ENCODE data around the gene SDF4. TPM values are rescaled to one million over a fixed set of nuclear protein-coding genes. Genes with fewer than 3 reads are reported as not detected.
A peak's percentile ranks its signal among the peaks of the same experiment; 100 is the strongest.

Gene SDF4
- total and polyA plus RNA-seq, 2 of the 8 experiments (the other 6 are each of a cell fraction or from before 2014, with no cell fraction given), result 45.5 to 75.6 TPM

DNA sequence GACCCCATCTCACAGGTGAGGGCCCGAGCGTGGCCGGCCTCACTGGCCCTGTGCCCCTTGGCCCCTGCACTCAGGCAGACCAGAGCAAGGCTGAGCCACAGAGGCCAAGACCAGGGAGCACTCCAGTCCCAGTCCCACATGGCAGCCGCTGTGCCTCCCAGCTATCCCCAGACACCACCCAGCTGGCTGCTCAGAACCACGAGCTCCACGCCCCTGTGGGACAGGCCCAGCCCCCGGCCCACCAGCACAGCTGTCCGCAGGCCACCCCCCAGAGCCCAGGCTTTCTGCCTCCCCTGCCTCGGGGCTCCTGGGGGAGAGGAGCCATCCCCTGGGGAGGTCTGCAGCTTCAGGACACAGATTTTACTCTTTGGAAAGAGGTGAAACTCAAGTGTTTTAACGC, 23.8 kb upstream of the SDF4 start:
- H3K23ac ChIP-seq (ENCODE audit: insufficient read length), result no peak overlapping the region
- H3K4me3 ChIP-seq (ENCODE audit: extremely low read depth in 1 of 4, insufficient read depth in 2 of 4, low read depth in 3 of 4, low read length in 4 of 4), result no peak overlapping the region
- peaks cover 0 to 14% (median 8%) of the 10 kb centered on the region in 4 experiments; a peak in 6 of 7 replicates for H3K4me1 ChIP-seq (replicated peaks in 1 of 4; ENCODE audit: control insufficient read depth in 3 of 4, insufficient read depth in 4 of 4, low read length in 3 of 4)
- H2BK15ac ChIP-seq (ENCODE audit: low read length), result no peak overlapping the region
- H4K8ac ChIP-seq (ENCODE audit: extremely low read depth, insufficient read depth, low read length), result no peak overlapping the region; the same call in 1 of the 2 replicates
- H3K27ac ChIP-seq (ENCODE audit: low read depth, low read length), result no peak overlapping the region
- FAIRE-seq, result no peak
- H2AK5ac ChIP-seq (ENCODE audit: low read depth, low read length), result no peak overlapping the region
- H3K9me3 ChIP-seq (ENCODE audit: insufficient read depth in 2 of 2, low read depth in 1 of 2, low read length in 1 of 2), result no peaks in the 10 kb centered on the region
- no peak overlapping the region for H2BK12ac ChIP-seq (ENCODE audit: low read depth, low read length)
- no peak overlapping the region for H3K18ac ChIP-seq (ENCODE audit: extremely low read depth, low read length)
- H2BK20ac ChIP-seq (ENCODE audit: low read length), result no peak overlapping the region
- H3K4me2 ChIP-seq (ENCODE audit: insufficient read depth in 1 of 2, low read depth in 2 of 2, low read length in 2 of 2), result no peak overlapping the region
- no peaks in the 10 kb centered on the region for H3K27me3 ChIP-seq (replicated peaks in 1 of 4; ENCODE audit: control insufficient read depth in 3 of 4, extremely low read depth in 1 of 4, insufficient read depth in 3 of 4, low read length in 3 of 4)
- H2BK120ac ChIP-seq (replicated peaks; ENCODE audit: low read depth, low read length), result no peak overlapping the region
- H3K79me2 ChIP-seq (ENCODE audit: control insufficient read depth in 1 of 2, insufficient read depth in 2 of 2, low read length in 2 of 2), result peaks cover 0 to 5% of the 10 kb centered on the region in 2 experiments; a peak in 1 of 4 replicates
- DNase-seq (ENCODE audit: low read depth in 1 of 2, low spot score in 2 of 2), result no peak
- ChIA-PET CTCF (ENCODE audit: partially characterized antibody) (interaction anchor here (0.5 to 1.7 kb wide), 4 partner anchors 8 to 36 kb away, joined by 3 to 7 read pairs (median 4); no protein-coding TSS in a partner anchor), POLR2A (ENCODE audit: partially characterized antibody) (no interaction called here)
- no peak overlapping the region for H2AFZ ChIP-seq (ENCODE audit: low read length)
- H3K4ac ChIP-seq (replicated peaks; ENCODE audit: insufficient read length, low read depth, low read length), result no peak overlapping the region
- H3K79me1 ChIP-seq (ENCODE audit: low read depth, low read length), result peaks cover 8% of the 10 kb centered on the region
- no peak overlapping the region for H4K91ac ChIP-seq (replicated peaks; ENCODE audit: insufficient read length, low read length)
- H3K9ac ChIP-seq (replicated peaks in 1 of 4; ENCODE audit: extremely low read depth in 1 of 4, low read depth in 3 of 4, low read length in 3 of 4), result no peak overlapping the region
- H3K14ac ChIP-seq (ENCODE audit: insufficient read length), result no peak overlapping the region
- H2BK5ac ChIP-seq (ENCODE audit: low read depth, low read length), result 0 out of 2 replicates have a peak overlapping the region, but pooled peaks have one; percentile 24
- peaks cover 7 to 24% of the 10 kb centered on the region in 2 experiments for H4K20me1 ChIP-seq (replicated peaks in 1 of 2; ENCODE audit: control insufficient read depth in 1 of 2, insufficient read depth in 2 of 2, low read length in 2 of 2)
- no peak overlapping the region for H4K5ac ChIP-seq (ENCODE audit: insufficient read length, low read depth, low read length)
- WGBS, 2 experiments (ENCODE audit: extremely low coverage in 1 of 2, insufficient coverage in 1 of 2, insufficient read length in 1 of 2, insufficient replicate concordance in 2 of 2, low coverage in 1 of 2, low lambda C conversion rate in 2 of 2, missing lambda C conversion rate in 1 of 2), result 97% methylated on average over 10 of the region's 10 CpGs; no CpG with 5 or more reads in 1 of the 2 experiments
- H3K56ac ChIP-seq (replicated peaks; ENCODE audit: insufficient read length, low read depth, low read length), result no peak overlapping the region
- peaks cover 0 to 32% (median 17%) of the 10 kb centered on the region in 4 experiments; a peak in 7 of 8 replicates for H3K36me3 ChIP-seq (ENCODE audit: control insufficient read depth in 2 of 4, insufficient read depth in 4 of 4, low read length in 3 of 4)
- no peaks in the 10 kb centered on the region for H3K23me2 ChIP-seq (ENCODE audit: low read depth, low read length)
- TF ChIP-seq EP300 (IDR thresholded peaks at IDR 0.05; ENCODE audit: borderline replicate concordance in 1 of 2, low read depth in 2 of 2, low read length in 2 of 2) (no peak), CHD2 (IDR thresholded peaks at IDR 0.05; ENCODE audit: low read length) (no peak), SRF (IDR thresholded peaks at IDR 0.05; ENCODE audit: low read depth, low read length) (no peak), ZNF274 (IDR thresholded peaks at IDR 0.05; ENCODE audit: borderline replicate concordance, extremely low read depth, low read length) (no peak), YY1 (IDR thresholded peaks at IDR 0.05; ENCODE audit: low read depth, low read length) (no peak), PHF8 (conservative IDR thresholded peaks at IDR 0.05; ENCODE audit: low read depth, low read length) (no peak), RAD21 (IDR thresholded peaks at IDR 0.05 in 1 of 2, conservative IDR thresholded peaks at IDR 0.05 in 1 of 2; ENCODE audit: low read depth in 2 of 2, low read length in 2 of 2) (no peak), KDM5A (IDR thresholded peaks at IDR 0.05; ENCODE audit: low read length) (no peak)

Measured in H1 (cell line).